IPS-NIHi7 (cell line): ENCODE results near the gene KDM1B.
A peak's percentile ranks its signal among the peaks of the same experiment; 100 is the strongest.

ENCODE experiments used
- DNase-seq: peaks from one replicate; pipeline ENCODE4 v3.0.0; 2012; ENCODE audit warnings: mixed read lengths; ENCODE audit errors: extremely low spot score

The KDM1B gene

DNA sequence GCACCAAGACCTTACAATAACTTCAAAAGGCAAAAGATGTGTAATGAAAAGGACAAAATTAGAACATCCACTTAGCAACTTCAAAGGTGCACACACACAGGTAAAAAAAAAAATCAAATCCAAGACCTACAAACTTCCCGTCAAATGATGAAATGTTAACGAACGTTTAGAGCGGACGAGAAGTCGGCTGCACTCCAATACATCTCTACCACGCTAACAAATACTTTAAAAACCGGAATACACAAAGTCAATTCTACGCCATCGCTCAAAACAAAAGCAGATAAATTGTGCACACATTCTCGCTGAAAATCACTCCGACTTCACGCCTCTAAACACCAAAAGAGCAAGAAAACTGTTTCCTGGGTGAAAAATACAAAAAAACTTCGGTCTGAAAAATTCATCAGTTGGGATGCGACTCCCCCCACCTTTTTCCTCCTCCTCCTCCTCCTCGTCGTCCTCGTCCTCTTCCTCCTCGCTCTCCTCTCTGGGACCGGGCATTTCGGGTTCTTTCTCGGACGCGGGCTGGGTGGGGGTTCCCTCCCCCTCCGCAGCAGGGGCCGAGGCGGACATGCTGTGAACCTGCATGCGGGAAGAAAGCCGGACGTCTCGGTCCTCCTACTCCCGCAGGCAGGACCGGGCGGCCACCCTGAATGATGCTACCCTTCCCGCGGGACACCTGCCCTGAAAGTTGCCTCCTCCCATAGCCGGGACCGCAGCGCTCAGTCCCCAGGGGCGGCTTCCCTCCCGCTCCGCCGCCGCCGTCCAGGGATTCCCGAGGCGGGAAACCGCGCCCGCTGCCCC lies 108.4 kb downstream of the KDM1B start:
- no peak for DNase-seq

DNA sequence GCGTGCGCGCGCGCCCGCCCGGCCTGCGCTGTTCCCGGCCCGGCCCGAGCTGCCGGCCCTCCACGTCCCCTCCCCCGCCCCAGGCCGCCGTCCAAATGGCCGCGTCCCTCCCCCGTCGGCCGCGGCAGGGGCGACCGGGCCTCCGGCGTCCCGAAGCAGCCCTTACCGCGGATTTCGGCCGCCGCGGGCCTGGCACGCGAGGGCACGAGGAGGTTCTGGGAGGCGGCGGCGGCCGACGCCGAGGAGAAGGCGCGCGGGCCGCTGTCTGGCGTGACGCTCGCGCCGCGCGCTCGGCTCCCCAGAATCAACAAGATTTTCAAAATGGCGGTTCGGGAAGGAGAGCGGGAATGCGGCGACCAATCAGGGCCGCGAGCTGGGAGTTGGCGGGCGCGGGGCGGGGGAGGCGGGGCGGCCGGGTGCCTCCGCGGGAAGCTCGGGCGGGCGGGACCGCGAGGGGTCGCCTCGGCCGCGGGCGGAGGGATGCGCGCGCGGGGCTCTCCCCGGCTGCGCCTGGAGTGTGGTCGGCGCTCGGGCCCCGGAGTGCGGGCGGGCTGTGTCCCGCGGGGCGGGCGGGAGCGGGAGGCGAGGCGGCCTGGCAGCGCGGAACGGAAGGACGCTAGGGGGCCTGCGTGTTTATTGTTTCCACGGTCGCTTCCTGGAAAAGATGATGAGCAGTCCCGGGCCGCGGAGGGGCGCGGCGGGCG lies 109.1 kb downstream of the KDM1B start, which contains the start of gene DEK:
DEK (minus strand) TSS at position 312 of the 704 bp plus-strand sequence. CDS start 543 bp downstream, outside the sequence.
- peak; percentile 93 for DNase-seq

DNA sequence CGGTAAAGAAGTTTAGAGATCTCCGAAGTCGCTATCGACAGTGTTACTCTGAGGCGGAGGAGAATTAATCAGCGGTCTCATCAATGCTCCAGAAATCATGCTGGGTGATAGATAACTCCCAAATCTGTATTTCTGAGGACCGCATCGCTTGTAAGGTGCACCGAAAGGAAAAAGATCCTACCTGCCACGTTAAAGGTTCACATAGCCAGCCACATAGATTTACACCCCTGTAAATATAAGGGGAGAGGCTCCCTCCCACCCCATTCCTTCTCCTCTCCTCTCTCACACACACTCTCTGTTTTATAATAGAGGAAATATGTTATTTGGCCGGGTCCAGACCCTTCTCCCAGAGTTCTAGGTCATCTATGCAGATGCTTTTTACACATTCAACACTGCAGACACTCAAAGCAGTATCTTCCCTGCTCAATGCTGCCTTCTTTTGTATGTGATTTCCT lies 109.7 kb downstream of the KDM1B start:
- DNase-seq = no peak

DNA sequence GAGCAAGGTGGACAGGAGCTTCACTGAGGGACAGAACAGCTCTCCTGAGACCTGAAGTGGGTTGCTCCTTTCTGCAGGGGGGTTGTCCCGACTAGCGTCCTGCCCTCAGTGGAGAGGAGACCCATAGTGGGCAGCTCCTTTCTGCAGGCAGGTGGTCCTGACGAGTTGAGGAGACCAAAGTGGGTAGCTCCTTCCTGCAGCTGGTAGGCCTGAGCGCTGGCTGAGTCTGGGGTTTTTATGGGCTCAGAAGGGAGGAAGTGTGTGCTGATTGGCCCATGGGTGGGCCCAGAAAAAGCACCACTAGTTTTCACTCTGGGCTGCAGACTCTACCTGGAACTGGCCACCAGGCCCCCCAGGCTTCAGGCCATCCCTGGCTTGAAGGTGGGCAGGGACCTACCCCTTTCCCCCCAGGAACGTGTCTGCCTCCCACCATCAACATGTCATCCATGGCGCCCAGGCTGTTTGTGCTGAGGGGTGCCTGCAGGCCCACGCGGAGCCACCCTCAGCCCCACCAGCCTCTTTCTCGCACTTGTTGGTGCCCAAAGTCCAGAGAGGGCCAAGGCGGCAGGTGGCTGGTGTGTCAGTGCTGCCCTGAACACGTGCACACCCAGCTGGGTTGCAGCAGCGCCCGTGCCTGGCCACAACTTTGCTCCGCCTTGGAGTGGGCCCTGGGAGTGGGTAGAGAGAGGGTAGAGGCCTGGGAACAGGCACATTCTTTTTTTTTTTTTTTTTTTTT lies 110.7 kb downstream of the KDM1B start:
- DNase-seq = no peak

DNA sequence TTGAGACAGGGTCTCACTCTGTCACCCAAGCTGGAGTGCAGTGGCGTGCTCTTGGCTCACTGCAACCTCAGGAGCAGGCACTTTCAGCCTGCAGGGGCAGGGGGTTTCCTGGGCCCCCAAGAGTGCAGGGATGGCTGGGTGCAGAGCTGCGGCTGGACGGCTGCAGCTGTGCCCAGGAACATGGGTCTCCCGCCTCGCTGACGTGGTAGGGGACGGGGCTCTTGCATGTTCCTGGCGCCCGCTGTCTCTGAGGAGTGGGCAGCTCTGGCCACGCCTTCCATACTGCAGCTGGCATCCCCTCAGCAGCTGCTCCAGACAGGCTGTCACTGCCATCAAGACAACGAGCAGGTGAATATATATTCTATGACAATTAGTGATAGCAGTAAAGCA lies 111.3 kb downstream of the KDM1B start:
- no peak for DNase-seq

DNA sequence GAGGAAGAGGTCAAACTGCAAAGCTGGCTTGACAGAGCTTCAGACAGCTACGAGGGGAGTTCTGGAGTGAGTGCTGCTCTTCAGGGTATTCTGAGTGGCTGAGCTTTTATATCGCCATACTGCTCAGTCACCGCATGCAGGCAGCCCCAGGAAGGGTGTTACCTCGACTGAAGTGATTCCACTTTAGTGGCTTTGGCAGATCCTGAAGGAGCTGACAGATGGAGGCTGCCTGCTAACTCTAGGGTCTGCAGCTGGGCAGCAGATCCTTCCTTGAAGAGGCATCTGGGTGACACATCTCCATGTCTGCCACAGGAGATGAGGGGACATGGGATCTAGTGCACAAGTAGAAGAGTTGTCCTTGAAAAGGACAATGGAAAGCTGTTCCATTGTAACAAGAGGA lies 112.8 kb downstream of the KDM1B start:
- no peak for DNase-seq

DNA sequence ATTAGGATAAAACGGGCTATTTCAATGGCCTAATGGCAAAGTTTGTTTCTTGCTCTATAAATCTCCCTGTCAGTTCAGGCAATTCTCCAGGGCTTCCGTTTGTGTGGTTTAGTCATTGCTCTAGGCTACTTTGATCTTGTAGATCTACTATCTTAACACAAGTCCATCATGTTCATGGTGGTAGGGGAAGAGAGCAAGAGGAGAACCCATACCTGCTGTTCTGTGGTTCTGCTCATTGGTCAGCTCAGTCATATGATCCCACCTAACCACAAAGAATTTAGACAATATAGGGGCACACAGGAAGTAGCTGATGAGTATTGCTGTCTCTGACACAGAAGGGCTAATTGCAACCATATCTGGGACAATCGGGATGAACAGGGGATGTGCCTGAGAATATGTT lies 114.0 kb downstream of the KDM1B start:
- no peak for DNase-seq

DNA sequence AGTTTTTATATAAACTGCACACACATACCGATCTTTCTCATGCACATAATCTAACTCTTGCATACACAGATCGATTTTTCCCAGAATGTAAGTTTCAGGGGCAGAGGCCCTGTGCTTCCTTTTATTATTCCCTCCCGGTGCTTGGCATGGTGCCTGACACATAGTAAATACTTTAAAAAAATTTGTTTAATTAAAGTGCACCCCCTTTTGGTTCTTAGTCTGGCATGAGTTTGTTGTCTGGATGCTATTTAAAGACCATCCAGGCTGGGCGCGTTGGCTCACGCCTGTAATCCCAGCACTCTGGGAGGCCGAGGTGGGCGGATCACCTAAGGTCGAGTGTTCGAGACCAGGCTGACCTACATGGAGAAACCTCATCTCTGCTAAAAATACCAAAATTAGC lies 114.5 kb downstream of the KDM1B start:
- DNase-seq = no peak

DNA sequence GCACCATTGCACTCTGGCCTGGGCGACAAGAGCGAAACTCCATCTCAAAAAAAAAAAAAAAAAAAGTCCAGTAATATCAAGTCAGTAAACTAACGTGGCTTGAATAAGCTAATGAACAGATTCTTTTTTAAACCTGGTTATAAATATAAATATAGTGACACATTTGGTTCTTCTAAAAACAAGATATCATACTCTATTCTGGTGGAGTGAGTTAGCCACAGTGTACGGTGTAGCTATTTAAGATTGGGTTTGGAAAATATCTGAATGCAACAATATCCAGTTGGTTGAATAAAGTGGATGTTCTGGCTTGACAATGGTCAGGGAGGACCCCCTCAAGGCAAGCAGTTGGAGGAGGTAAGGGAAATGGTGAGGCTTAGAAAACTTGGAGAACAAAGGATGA lies 115.0 kb downstream of the KDM1B start:
- DNase-seq = no peak
